RWPE2 (cell line): Measurements from ENCODE around the gene HOXD3.

Source experiments
- ATAC-seq: fragments of 200-7000 bp; cut with Tn5 transposase; 3 replicates; pipeline ENCODE4 v1.9.1; 2021; ENCODE audit warnings: low read depth
- DNase-seq: peaks from one replicate; pipeline ENCODE4 v3.0.0-alpha.2; 2020; ENCODE audit warnings: low spot score
- H3K27ac ChIP-seq: fragments of 450-650 bp; 2 replicates; pipeline ENCODE4 v1.5.1; 2017; ENCODE audit warnings: mild to moderate bottlenecking; ENCODE audit not compliant: poor library complexity, severe bottlenecking
- H3K27me3 ChIP-seq: fragments of 250-450 bp; sonication (Bioruptor Pico); 2 replicates; pipeline ENCODE4 v1.5.1; 2021; ENCODE audit warnings: mild to moderate bottlenecking, moderate library complexity; ENCODE audit not compliant: insufficient read depth, poor library complexity, severe bottlenecking
- H3K36me3 ChIP-seq: fragments of 250-450 bp; sonication (Bioruptor Pico); 2 replicates; pipeline ENCODE4 v1.5.1; 2020; ENCODE audit warnings: low read depth, mild to moderate bottlenecking, moderate library complexity
- H3K4me1 ChIP-seq: fragments of 250-450 bp; sonication (Bioruptor Pico); 2 replicates; pipeline ENCODE4 v1.5.1; 2021; ENCODE audit warnings: mild to moderate bottlenecking, moderate library complexity; ENCODE audit not compliant: insufficient read depth, poor library complexity, severe bottlenecking
- H3K4me3 ChIP-seq: fragments of 250-450 bp; sonication (Bioruptor Pico); 2 replicates; pipeline ENCODE4 v1.5.1; 2021; ENCODE audit warnings: mild to moderate bottlenecking, moderate library complexity; ENCODE audit not compliant: severe bottlenecking
- H3K9me3 ChIP-seq: fragments of 250-450 bp; sonication (Bioruptor Pico); 2 replicates; pipeline ENCODE4 v1.5.1; 2021; ENCODE audit warnings: mild to moderate bottlenecking, moderate library complexity; ENCODE audit not compliant: severe bottlenecking
- CTCF ChIP-seq: fragments of 450-650 bp; IDR thresholded peaks from one replicate; pipeline ENCODE4 v1.5.1; 2017; ENCODE audit warnings: mild to moderate bottlenecking, moderate library complexity; ENCODE audit not compliant: poor library complexity, severe bottlenecking

The HOXD3 gene

DNA sequence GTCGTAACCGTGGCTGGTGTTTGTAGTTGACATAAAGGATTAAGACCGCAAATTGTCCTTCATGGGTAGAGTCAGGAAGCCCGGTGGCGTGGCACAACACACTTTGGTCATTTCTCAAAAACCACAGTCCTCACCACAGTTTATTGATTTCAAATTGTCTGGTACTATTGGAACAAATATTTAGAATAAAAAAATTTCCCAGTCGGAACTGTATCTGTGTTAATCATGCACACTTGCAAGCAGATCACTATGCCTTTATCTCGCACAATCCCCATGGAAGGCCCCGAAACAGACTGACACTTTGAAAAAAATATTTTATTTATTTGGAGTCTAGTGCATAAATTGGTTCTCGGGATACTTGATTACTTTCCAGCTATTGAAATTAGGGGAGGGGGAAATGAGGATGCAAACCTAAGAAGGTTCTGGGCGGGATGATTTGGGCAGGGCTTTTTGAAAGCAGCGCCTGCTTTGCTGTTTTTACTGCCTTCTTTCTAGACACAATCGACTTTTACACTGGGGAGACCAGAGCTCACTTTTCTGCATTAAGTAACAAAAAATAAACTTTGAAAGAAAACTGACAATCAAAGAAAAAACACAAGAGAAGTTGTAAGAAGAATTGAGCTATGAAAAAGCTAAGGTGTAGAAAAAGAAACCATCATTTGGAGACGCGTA, 15.9 kb downstream of the HOXD3 start:
- DNase-seq (no peak), ATAC-seq (no peak)
- no peak overlapping the region for H3K4me3 ChIP-seq
- no peaks in the 10 kb centered on the region for H3K9me3 ChIP-seq
- no peaks in the 10 kb centered on the region for H3K27me3 ChIP-seq
- H3K36me3 ChIP-seq = no peaks in the 10 kb centered on the region
- no peaks in the 10 kb centered on the region for H3K4me1 ChIP-seq
- TF ChIP-seq CTCF = no peak
- H3K27ac ChIP-seq = no peak overlapping the region

- no peak overlapping the region for H3K27ac ChIP-seq
- ATAC-seq (no peak), DNase-seq (no peak)
- H3K4me1 ChIP-seq = peaks cover 2% of the 10 kb centered on the region
- TF ChIP-seq CTCF = no peak
- no peaks in the 10 kb centered on the region for H3K36me3 ChIP-seq
- no peaks in the 10 kb centered on the region for H3K27me3 ChIP-seq
- H3K4me3 ChIP-seq = no peak overlapping the region
- H3K9me3 ChIP-seq = no peaks in the 10 kb centered on the region
These were observed 16.7 kb downstream of the HOXD3 start for GRCh38 chr2:176173567-176174381.

GRCh38 chr2:176174382-176174823, 17.3 kb downstream of the HOXD3 start:
- no peaks in the 10 kb centered on the region for H3K27me3 ChIP-seq
- TF ChIP-seq CTCF = no peak
- ATAC-seq (no peak), DNase-seq (no peak)
- H3K4me3 ChIP-seq = no peak overlapping the region
- H3K9me3 ChIP-seq = no peaks in the 10 kb centered on the region
- peaks cover 5% of the 10 kb centered on the region for H3K4me1 ChIP-seq
- H3K27ac ChIP-seq = no peak overlapping the region
- no peaks in the 10 kb centered on the region for H3K36me3 ChIP-seq

DNA sequence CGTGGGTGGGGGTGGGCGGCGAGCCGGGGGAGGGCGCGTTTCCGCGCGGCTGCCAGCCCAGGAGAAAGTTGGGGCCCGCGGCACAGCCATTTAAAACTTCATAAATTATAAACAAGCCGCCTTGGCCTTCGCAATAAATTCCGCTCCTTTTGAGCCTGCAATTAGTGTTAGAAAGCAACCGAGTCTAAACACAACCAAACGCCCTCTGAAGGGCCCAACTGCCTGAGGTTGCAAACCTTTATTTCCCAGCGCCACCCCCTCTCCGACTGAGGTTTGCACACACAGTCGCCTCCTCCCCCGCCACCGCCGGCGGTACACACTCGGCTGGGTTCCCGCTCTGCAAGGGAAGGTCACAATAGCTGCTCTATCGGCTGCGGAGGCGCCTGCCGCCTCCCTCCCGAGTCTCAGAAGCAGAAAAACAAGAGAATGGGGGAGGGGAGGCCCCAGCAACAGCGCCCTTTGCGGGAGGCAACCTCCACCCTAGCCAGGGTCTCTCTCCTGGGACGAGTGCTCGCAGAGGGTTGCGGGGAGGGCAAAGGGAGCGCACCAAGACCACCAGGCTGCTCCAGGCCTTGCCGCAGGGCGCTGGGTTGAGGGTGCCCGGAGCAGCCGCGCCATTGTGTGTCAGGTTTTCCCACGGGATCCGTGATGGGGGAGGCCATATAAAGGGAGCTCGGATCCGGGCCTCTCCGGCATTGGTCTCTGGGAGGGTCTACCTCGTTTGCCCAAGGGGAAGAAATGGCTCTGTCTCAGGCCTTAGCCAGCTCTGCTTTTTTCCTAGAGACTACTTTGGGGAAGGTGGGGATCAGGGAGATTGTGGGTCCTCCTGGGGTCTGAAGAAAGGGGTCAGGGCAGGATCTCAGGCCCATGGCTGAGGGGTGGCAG, 18.0 kb downstream of the HOXD3 start:
- TF ChIP-seq CTCF = no peak
- Histone ChIP-seq H3K36me3 (no peaks in the 10 kb centered on the region), H3K4me3 (no peak overlapping the region), H3K9me3 (no peaks in the 10 kb centered on the region), H3K4me1 (peaks cover 5% of the 10 kb centered on the region), H3K27ac (no peak overlapping the region), H3K27me3 (no peaks in the 10 kb centered on the region)
- no peak for DNase-seq
- ATAC-seq = no peak
